GM18505 (cell line): ENCODE measurements around the gene AAGAB.

ENCODE experiments used
- ATAC-seq: cut with Tn5 transposase; IDR thresholded peaks from one replicate; pipeline ENCODE4 v1.9.1; 2021; ENCODE audit not compliant: unreplicated experiment
- POLR2A ChIP-seq: IDR thresholded peaks from 4 replicates; pipeline ENCODE4 v1.6.1; 2011; ENCODE audit warnings: borderline replicate concordance; ENCODE audit not compliant: insufficient read depth, insufficient read length; ENCODE audit errors: extremely low read depth

Gene AAGAB

GRCh38 chr15:67184208-67184925 is 70.1 kb downstream of the AAGAB start:
- no peak for ATAC-seq
- no peak for TF ChIP-seq POLR2A

DNA sequence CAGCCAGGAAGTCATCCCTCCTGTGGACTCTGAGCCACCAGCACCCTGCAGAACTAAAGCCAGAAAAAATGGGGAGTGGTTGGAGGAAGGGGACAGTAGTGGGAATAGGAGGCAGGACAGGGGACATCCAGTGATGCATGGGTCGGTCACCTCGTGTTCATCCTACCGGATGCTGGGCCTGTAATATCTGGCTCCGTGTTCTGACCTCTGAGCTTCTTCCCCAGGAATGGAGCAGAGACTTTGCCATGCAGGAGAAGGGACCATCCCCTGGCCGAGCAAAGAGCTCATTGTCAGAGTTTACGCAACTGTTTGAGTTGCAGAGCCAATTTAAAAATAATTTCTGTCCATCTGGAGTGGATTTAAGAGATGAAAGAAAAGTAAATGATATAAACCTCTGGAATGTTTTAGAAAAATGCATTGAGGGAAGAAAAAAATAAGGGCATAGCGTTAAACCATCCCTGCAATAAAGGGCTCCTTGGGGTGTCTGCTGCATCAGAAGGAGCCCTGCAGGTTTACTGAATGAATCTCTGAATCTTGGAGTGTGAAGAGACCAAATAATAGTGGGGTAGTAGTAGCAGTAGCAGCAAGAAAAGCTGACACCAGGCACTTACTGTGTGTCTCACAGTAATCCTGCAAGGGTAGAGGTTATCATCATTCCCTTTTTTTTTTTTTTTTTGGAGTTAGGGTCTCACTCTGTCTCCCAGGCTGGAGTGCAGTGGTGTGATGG is 70.9 kb downstream of the AAGAB start:
- TF ChIP-seq POLR2A: no peak
- no peak for ATAC-seq

GRCh38 chr15:67181221-67181639 is 73.2 kb downstream of the AAGAB start:
- no peak for ATAC-seq
- TF ChIP-seq POLR2A: no peak

DNA sequence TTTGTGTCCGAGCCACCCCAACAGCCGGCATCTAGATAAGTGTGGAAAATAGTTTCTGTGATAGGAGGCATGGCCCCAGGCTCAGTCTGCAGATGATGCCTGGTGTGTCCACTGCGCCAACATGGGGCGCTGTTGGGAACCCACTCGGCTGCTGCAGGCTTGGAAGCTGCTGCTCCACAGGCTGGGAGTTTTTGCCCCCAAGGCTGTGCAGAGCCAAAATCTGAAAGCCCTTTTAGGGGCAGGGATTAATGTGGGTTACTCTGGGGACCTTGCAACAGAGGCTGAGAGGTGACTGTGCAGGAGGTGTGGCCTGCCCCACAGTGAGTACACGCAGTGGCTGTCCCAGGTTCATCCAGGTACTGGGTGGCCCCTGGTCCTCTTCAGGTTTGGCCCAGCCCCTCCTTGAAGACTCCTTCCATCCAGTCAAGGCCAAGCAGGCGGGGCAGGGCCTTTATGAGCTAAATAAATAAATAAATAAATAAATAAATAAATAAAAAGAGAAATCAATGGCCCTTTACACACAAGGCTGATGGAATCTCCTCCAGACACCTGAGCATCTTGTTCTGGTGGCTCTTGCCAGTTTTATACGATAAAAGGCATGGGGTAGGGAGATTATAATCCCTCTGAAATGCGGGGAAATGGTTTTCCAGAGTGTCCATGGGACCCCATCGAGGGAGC is 73.8 kb downstream of the AAGAB start:
- TF ChIP-seq POLR2A: no peak
- no peak for ATAC-seq

DNA sequence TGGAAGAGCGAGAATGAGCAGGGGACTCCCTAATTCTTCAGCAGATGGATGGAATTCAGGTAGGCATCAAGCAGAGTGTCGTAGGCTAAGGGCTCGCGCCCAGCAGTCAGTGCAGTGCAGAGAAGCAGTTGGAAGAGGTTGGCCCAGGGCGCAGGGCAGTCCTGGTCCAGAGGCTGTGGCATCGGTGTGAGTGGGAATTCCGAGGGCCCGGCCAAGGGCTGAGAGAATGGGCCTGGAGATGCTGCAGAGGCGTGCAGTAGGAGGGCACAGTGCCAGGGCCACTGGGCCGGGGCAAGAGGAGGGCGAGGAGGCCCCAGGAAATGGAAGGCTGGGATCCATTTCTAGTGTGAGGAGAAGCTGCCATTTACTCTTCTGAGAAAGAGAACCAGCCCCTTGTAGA is 74.4 kb downstream of the AAGAB start:
- ATAC-seq: no peak
- no peak for TF ChIP-seq POLR2A

DNA sequence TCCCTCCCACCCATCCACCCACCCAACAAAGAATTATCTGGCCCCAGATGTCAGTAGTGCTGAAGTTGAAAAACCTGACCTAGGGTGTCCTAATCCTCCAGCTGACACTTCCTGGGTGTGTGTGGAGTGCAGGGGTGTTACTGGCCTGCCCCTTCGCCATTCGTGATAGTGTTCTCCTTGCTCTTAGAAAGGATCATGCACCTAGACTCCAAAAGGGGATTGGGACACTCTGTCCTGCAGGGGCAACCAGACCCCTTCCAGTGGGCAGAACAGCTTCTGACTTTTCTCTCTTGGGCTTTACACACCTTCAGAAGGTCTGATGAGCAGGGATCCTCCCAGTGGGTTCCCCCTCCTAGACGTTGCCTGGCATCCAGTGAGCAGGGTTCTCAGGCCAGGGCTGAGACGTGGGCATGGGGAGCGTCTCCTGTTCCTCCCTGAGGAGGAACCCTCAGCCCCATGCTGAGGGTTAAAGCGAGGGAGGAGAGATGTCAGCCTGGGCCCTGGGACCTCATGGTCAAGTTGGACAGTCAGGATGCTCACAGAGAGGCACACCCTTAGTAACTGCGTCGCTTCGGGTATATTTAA is 75.0 kb downstream of the AAGAB start:
- ATAC-seq: no peak
- TF ChIP-seq POLR2A: no peak

GRCh38 chr15:67178569-67179210 is 75.8 kb downstream of the AAGAB start:
- TF ChIP-seq POLR2A: no peak
- ATAC-seq: no peak

GRCh38 chr15:67177752-67178151 is 76.7 kb downstream of the AAGAB start:
- TF ChIP-seq POLR2A: no peak

DNA sequence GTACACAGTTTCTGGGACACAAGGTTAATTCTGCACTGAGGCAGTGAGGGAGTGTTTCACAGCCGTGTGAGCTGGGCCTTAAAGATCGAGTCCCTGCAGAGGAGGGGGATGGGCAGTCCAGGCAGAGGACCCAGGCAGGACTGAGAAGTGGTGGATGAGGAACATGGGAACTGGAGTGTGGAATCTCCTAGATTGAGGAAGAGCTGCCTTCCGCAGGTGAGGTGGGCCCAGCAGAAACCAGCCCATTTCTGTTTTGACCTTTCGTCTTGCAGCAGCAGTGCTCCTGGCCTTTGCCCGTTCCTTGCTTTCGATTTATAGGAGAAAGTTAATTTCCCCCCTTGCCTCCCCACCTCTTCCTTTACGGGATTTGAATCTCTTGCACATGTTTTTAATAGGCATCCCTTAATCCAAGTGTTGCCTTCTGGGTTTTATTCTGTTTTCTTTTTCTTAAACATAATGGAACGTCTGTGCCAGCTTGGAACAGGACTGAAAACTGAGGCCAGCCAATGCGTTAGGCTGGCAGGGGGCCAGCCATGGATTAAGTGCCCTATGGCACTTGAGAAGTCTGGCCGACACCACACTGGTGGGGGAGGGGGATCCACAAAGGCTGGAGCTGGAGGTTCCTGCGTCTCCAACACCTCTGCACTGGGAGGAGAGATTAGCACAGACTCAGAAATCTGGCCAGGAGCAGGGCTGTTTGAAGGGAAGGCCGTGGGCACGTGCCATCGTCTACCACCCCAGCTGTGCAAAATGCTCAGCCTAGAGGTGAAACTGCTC is 78.1 kb downstream of the AAGAB start:
- TF ChIP-seq POLR2A: no peak
- ATAC-seq: no peak

More at GRCh38 chr15:67177752-67178151, 76.7 kb downstream of the AAGAB start:
- ATAC-seq: no peak

GRCh38 chr15:67175643-67176071 is 78.8 kb downstream of the AAGAB start:
- no peak for ATAC-seq
- no peak for TF ChIP-seq POLR2A

GRCh38 chr15:67174864-67175573 is 79.4 kb downstream of the AAGAB start:
- no peak for ATAC-seq
- TF ChIP-seq POLR2A: no peak

DNA sequence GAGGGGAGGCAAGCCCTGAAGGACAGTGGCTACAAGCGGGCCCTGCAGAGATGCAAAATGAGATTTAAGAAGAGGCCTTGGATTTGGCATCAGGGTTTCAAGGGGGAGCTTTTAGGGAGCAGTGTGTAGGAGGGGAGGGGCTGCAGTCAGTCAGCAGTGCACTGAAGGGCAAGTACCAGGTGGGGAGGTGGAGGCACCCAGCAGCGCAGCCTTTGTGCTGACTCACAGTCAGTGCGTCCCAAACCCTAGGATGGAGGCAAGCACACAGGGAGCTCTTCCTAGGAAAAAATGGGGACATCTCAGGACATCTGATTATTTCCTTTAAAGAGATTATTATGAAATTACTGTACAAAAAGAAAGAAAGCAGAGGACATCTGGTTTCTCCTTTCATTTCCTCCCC is 80.0 kb downstream of the AAGAB start:
- ATAC-seq: no peak
- TF ChIP-seq POLR2A: no peak
